Esophagus (tissue), 2 donors: ENCODE data around the gene MACROD2. TPM values are rescaled to one million over a fixed set of nuclear protein-coding genes. Genes with fewer than 3 reads are reported as not detected.

ENCODE experiments used
- H3K27ac ChIP-seq, 2 donors: one replicate each; pipeline ENCODE4 v1.5.1; 2013; ENCODE audit warnings: low read depth in 2 of 2, mild to moderate bottlenecking in 2 of 2, inconsistent platforms in 1 of 2, low read length in 1 of 2, moderate library complexity in 1 of 2
- H3K27me3 ChIP-seq, 2 donors: one replicate each; pipeline ENCODE4 v1.6.1; 2013; ENCODE audit warnings: low read length in 2 of 2, control low read depth in 1 of 2, mild to moderate bottlenecking in 1 of 2; ENCODE audit not compliant: insufficient read depth in 2 of 2, control insufficient read depth in 1 of 2
- H3K36me3 ChIP-seq, 2 donors: one replicate each; pipeline ENCODE4 v1.6.1; 2013; ENCODE audit warnings: low read length in 1 of 2; ENCODE audit not compliant: control insufficient read depth in 2 of 2, insufficient read depth in 2 of 2
- H3K4me1 ChIP-seq, 2 donors: one replicate each; pipeline ENCODE4 v1.6.1; 2013; ENCODE audit warnings: low read length in 1 of 2; ENCODE audit not compliant: control insufficient read depth in 2 of 2, insufficient read depth in 2 of 2
- H3K4me3 ChIP-seq, 2 donors: one replicate each; pipeline ENCODE4 v1.5.1; 2013; ENCODE audit warnings: low read length in 2 of 2, mild to moderate bottlenecking in 2 of 2, low read depth in 1 of 2, moderate library complexity in 1 of 2
- H3K9me3 ChIP-seq, 2 donors: one replicate each; pipeline ENCODE4 v1.6.1; 2013; ENCODE audit warnings: mild to moderate bottlenecking in 2 of 2, low read depth in 1 of 2, low read length in 1 of 2, moderate library complexity in 1 of 2; ENCODE audit not compliant: control insufficient read depth in 2 of 2, insufficient read depth in 1 of 2
- WGBS, 2 donors: extraction: QIAGEN DNeasy Blood & Tissue Kit; methylation state at CpG; one replicate each; pipeline ENCODE4 v1.1.7; 2013; 5-methylcytosine and 5-hydroxymethylcytosine counted together
- polyA plus RNA-seq, 2 donors: library from polyadenylated mRNA; stranded (reverse); fragments of 200-250 nt; gene quantifications; one replicate each; pipeline ENCODE4 v1.2.3, GENCODE V29; 2013
- donor health status: healthy with polysubstance abuse.
- donor health status: Bipolar disorder and iron deficiency.

The MACROD2 gene
- polyA plus RNA-seq, 2 donors: 0.64 to 1.9 TPM

DNA sequence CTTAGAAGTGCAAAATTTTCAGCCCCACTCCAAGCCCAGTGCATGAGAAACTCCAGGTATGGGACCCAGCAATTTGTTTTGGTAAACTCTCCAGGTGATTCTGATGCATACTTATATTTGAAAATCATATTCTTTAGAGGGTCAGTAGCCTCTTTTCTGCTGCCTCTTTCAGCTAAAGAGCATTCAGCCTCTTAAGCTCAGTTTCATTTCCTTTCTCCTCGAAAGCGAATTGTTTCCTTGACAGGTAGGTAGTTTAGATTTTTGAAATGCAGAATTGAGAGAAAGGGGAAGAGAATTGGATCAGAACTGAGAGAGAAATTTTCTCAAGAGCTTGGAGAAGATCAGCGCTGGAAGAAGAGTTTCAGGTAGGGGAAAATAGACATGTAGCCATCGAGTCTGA is 1337.9 kb downstream of the MACROD2 start:
- Histone ChIP-seq H3K27ac (no peak overlapping the region), H3K9me3 (no peaks in the 10 kb centered on the region), H3K4me1 (no peaks in the 10 kb centered on the region), H3K36me3 (no peaks in the 10 kb centered on the region), H3K4me3 (no peak overlapping the region), H3K27me3 (no peaks in the 10 kb centered on the region)
- 82 to 90% methylated on average over 4 of the region's 4 CpGs for WGBS, 2 donors

- Histone ChIP-seq H3K4me3 (no peak overlapping the region), H3K4me1 (no peaks in the 10 kb centered on the region), H3K36me3 (no peaks in the 10 kb centered on the region), H3K9me3 (no peaks in the 10 kb centered on the region), H3K27me3 (no peaks in the 10 kb centered on the region), H3K27ac (no peak overlapping the region)
- WGBS, 2 donors: 60 to 64% methylated on average over 2 of the region's 2 CpGs
These were observed 1340.7 kb downstream of the MACROD2 start for GRCh38 chr20:15336011-15336410.

DNA sequence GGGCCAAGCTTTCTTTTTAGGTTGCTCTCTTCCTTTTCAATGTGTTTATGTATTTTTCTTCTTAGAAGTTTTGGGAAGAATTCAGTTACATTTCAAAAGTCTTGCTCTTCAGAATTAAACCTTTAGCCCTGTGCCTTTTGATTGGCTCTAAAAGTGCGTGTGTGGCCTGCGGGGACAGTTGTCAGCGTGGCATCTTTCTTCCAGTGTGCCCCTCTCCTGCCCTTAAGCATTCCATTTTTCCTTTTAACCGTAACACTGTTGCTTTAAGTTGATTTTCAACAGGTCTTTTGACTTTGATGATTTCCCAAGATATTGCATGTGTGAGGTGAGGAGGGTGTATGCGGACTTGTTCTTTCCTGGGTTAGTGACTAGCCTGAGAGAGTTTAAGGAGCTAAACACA is 1341.2 kb downstream of the MACROD2 start:
- Histone ChIP-seq H3K27ac (no peak overlapping the region), H3K4me1 (no peaks in the 10 kb centered on the region), H3K27me3 (no peaks in the 10 kb centered on the region), H3K9me3 (no peaks in the 10 kb centered on the region), H3K4me3 (no peak overlapping the region), H3K36me3 (no peaks in the 10 kb centered on the region)
- 94 to 95% methylated on average over 5 of the region's 5 CpGs for WGBS, 2 donors

GRCh38 chr20:15339264-15339663 is 1343.9 kb downstream of the MACROD2 start:
- no peaks in the 10 kb centered on the region for H3K4me1 ChIP-seq
- no peaks in the 10 kb centered on the region for H3K9me3 ChIP-seq
- 32 to 49% methylated on average over 3 of the region's 3 CpGs for WGBS, 2 donors
- H3K27ac ChIP-seq: no peak overlapping the region
- H3K27me3 ChIP-seq: no peaks in the 10 kb centered on the region
- no peak overlapping the region for H3K4me3 ChIP-seq
- H3K36me3 ChIP-seq: no peaks in the 10 kb centered on the region

GRCh38 chr20:15342991-15343523 is 1347.7 kb downstream of the MACROD2 start:
- Histone ChIP-seq H3K4me1 (no peaks in the 10 kb centered on the region), H3K36me3 (no peaks in the 10 kb centered on the region), H3K27ac (no peak overlapping the region), H3K4me3 (no peak overlapping the region), H3K27me3 (no peaks in the 10 kb centered on the region), H3K9me3 (peaks cover 0 to 3% of the 10 kb centered on the region in 2 donors)
- 70 to 78% methylated on average over 3 of the region's 3 CpGs for WGBS, 2 donors

DNA sequence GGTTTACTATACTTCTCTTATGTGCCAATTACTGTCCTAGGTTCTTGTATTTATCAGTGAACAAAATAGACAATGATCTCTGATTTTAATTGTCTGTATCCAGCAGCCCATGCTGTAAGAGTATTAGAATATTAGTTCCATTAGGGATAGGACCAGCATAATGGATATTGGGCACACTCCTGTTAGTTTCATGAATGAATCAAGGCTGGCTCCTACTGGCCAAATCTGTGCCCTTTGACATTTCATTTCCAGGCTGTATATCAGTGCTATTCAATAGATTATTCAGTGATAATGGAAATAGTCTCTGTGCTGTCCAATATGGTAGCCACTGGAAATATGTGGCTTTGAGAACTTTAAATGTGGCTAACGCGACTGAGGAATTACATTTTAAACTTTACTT is 1350.0 kb downstream of the MACROD2 start:
- 95 to 97% methylated on average over 2 of the region's 2 CpGs for WGBS, 2 donors
- no peak overlapping the region for H3K27ac ChIP-seq
- H3K27me3 ChIP-seq: no peaks in the 10 kb centered on the region
- no peaks in the 10 kb centered on the region for H3K4me1 ChIP-seq
- H3K4me3 ChIP-seq: no peak overlapping the region
- H3K9me3 ChIP-seq: peaks cover 0 to 4% of the 10 kb centered on the region in 2 donors
- no peaks in the 10 kb centered on the region for H3K36me3 ChIP-seq

DNA sequence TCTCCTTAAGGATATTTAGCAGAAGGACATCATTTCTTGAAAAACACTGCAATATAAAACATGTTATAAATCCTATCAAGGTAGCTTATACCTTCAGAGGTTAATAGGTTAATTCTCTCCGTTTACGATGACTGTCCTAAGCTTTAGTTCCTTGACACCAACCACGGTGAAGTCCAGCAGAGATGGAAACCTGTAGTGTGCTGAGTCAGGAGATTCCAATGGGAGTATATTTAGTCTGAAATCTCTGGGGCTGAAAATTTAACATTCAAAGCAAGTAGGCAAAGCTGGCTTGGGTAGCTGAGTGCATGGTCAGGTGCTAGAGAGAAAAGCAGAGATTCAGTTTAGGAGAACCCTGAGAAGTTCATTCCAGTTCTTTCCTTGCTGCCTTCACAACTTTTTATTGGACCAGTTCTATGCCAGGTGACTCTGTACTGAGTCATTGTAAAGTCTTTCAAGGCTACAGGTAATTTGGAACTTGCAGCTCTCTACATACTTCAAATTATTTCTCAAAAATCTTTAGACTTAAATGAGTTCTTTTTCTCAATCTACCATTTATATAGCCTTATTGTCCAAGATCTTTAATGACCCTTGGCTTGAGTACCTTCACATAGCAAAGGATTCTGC is 1351.5 kb downstream of the MACROD2 start:
- Histone ChIP-seq H3K4me3 (no peak overlapping the region), H3K27ac (no peak overlapping the region)
- 92 to 93% methylated on average over 3 of the region's 3 CpGs for WGBS, 2 donors

DNA sequence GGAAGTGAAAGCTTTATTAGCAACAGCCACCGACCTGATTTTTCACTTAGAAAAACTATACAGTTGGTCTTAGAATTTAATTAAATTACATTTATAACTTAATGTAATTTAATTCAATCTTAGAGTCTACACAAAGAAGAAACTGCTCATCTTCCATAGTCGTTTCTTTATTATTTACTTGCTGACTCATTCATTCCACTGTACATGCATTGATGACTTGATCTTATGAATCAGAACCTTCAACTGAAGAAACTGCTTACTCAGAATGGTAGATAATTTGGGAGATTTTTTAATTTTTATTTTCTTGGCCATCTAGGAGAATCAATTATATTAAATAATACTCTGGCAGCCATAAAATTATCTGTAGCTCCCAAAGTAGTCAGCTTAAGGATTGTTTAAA is 1363.7 kb downstream of the MACROD2 start:
- H3K27ac ChIP-seq: no peak overlapping the region
- 65 to 76% methylated on average over 2 of the region's 2 CpGs for WGBS, 2 donors
- H3K4me3 ChIP-seq: no peak overlapping the region
- no peaks in the 10 kb centered on the region for H3K4me1 ChIP-seq
- H3K36me3 ChIP-seq: no peaks in the 10 kb centered on the region
- H3K9me3 ChIP-seq: no peaks in the 10 kb centered on the region
- no peaks in the 10 kb centered on the region for H3K27me3 ChIP-seq

More for the DNA sequence above, 1351.5 kb downstream of the MACROD2 start:
- no peaks in the 10 kb centered on the region for H3K36me3 ChIP-seq
- no peaks in the 10 kb centered on the region for H3K4me1 ChIP-seq
- no peaks in the 10 kb centered on the region for H3K27me3 ChIP-seq
- peaks cover 0 to 4% of the 10 kb centered on the region in 2 donors for H3K9me3 ChIP-seq

DNA sequence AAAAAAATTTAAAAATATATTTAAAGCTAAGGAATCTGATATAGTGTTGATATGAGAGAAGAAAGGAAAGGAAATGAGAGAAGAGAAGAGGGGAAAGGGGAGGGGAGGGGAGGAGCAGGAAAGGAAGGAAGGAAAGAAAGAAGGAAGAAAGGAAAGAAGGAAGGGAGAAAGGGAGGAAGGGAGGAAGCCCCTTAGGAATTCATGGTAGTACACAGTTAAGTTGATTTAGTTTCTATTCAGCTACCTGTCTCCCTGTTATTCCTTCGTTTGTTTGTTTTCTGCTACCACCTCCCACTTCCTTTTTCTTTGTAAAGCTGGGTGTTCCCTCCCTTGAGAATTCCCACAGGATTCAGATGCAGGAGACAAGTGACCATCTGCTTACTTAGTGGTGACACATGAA is 1367.5 kb downstream of the MACROD2 start:
- no peaks in the 10 kb centered on the region for H3K36me3 ChIP-seq
- 54 to 57% methylated on average over 1 of the region's 1 CpG for WGBS, 2 donors
- H3K9me3 ChIP-seq: no peaks in the 10 kb centered on the region

DNA sequence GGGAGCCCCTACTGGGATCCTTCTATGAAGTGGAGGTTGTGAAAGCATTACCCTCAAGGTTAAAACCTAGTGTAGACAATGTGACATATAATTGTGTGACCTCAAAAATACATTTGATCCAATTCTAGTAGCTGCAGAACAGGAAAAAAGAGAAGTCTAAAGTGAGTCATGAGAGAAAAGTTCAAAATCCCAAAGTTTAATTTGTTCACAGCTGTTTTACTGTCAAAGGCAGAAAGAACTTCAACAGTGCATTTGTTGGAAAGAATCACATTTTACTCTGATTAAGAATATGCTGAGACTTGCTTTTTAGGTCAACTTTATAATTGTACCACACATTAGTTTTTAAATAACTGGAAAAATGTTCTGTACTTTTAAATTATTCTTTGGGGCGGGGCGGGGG is 1369.5 kb downstream of the MACROD2 start:
- no peaks in the 10 kb centered on the region for H3K27me3 ChIP-seq
- no peak overlapping the region for H3K4me3 ChIP-seq
- no peaks in the 10 kb centered on the region for H3K4me1 ChIP-seq
- H3K27ac ChIP-seq: no peak overlapping the region
- H3K9me3 ChIP-seq: no peaks in the 10 kb centered on the region
- no peaks in the 10 kb centered on the region for H3K36me3 ChIP-seq
- 71 to 76% methylated on average over 2 of the region's 2 CpGs for WGBS, 2 donors

More for the DNA sequence above, 1367.5 kb downstream of the MACROD2 start:
- Histone ChIP-seq H3K4me3 (no peak overlapping the region), H3K4me1 (no peaks in the 10 kb centered on the region), H3K27ac (no peak overlapping the region), H3K27me3 (no peaks in the 10 kb centered on the region)
